ENCODE measurements around the gene BCL10. TPM values are rescaled to one million over a fixed set of nuclear protein-coding genes. Genes with fewer than 3 reads are reported as not detected.

BCL10 gene
- total RNA-seq, 1 donor, result 30.4 TPM

- Histone ChIP-seq H3K4me2 (ENCODE audit: insufficient read depth, low read length) (no peak overlapping the region), H3K4me1 (ENCODE audit: insufficient read depth, low read length) (peaks cover 30% of the 10 kb centered on the region), H2AFZ (ENCODE audit: low read length) (peak overlapping the region; percentile 30), H3K79me2 (ENCODE audit: insufficient read depth, low read length) (no peaks in the 10 kb centered on the region), H4K20me1 (ENCODE audit: insufficient read depth, low read length) (no peaks in the 10 kb centered on the region), H3K27me3 (ENCODE audit: insufficient read depth, low read length) (peaks cover 3% of the 10 kb centered on the region), H3K27ac (ENCODE audit: low read depth, low read length) (no peak overlapping the region), H3K36me3 (ENCODE audit: insufficient read depth, low read length) (no peaks in the 10 kb centered on the region), H3K4me3 (ENCODE audit: insufficient read depth, low read length) (no peak overlapping the region), H3K9me3 (ENCODE audit: low read depth, low read length) (no peaks in the 10 kb centered on the region)
- DNase-seq (ENCODE audit: insufficient read length, low spot score, missing footprints), result peak; percentile 17
- no peak for TF ChIP-seq CTCF (IDR thresholded peaks at IDR 0.05; ENCODE audit: extremely low read depth, low read depth, low read length)
These were observed 35.8 kb downstream of the BCL10 start for GRCh38 chr1:85240643-85241042.

- Histone ChIP-seq H3K4me1 (ENCODE audit: insufficient read depth, low read length) (peaks cover 26% of the 10 kb centered on the region), H2AFZ (ENCODE audit: low read length) (no peak overlapping the region), H3K4me2 (ENCODE audit: insufficient read depth, low read length) (no peak overlapping the region), H3K79me2 (ENCODE audit: insufficient read depth, low read length) (no peaks in the 10 kb centered on the region), H3K36me3 (ENCODE audit: insufficient read depth, low read length) (no peaks in the 10 kb centered on the region), H3K4me3 (ENCODE audit: insufficient read depth, low read length) (no peak overlapping the region), H3K9me3 (ENCODE audit: low read depth, low read length) (no peaks in the 10 kb centered on the region), H3K27ac (ENCODE audit: low read depth, low read length) (no peak overlapping the region), H3K27me3 (ENCODE audit: insufficient read depth, low read length) (peaks cover 3% of the 10 kb centered on the region), H4K20me1 (ENCODE audit: insufficient read depth, low read length) (no peaks in the 10 kb centered on the region)
- peak; percentile 78 for DNase-seq (ENCODE audit: insufficient read length, low spot score, missing footprints)
- TF ChIP-seq CTCF (IDR thresholded peaks at IDR 0.05; ENCODE audit: extremely low read depth, low read depth, low read length), result peak; percentile 17
These were observed 36.2 kb downstream of the BCL10 start for GRCh38 chr1:85240174-85240601.

GRCh38 chr1:85237613-85238012 is 38.8 kb downstream of the BCL10 start:
- no peak overlapping the region for H3K4me2 ChIP-seq (ENCODE audit: insufficient read depth, low read length)
- H2AFZ ChIP-seq (ENCODE audit: low read length), result no peak overlapping the region
- H3K9me3 ChIP-seq (ENCODE audit: low read depth, low read length), result no peaks in the 10 kb centered on the region
- peaks cover 7% of the 10 kb centered on the region for H3K4me1 ChIP-seq (ENCODE audit: insufficient read depth, low read length)
- no peaks in the 10 kb centered on the region for H3K79me2 ChIP-seq (ENCODE audit: insufficient read depth, low read length)
- no peaks in the 10 kb centered on the region for H4K20me1 ChIP-seq (ENCODE audit: insufficient read depth, low read length)
- H3K36me3 ChIP-seq (ENCODE audit: insufficient read depth, low read length), result no peaks in the 10 kb centered on the region
- no peak for DNase-seq (ENCODE audit: insufficient read length, low spot score, missing footprints)
- peaks cover 3% of the 10 kb centered on the region for H3K27me3 ChIP-seq (ENCODE audit: insufficient read depth, low read length)
- H3K4me3 ChIP-seq (ENCODE audit: insufficient read depth, low read length), result no peak overlapping the region
- TF ChIP-seq CTCF (IDR thresholded peaks at IDR 0.05; ENCODE audit: extremely low read depth, low read depth, low read length), result no peak
- no peak overlapping the region for H3K27ac ChIP-seq (ENCODE audit: low read depth, low read length)

- H3K79me2 ChIP-seq (ENCODE audit: insufficient read depth, low read length), result no peaks in the 10 kb centered on the region
- H3K27me3 ChIP-seq (ENCODE audit: insufficient read depth, low read length), result no peaks in the 10 kb centered on the region
- no peaks in the 10 kb centered on the region for H3K36me3 ChIP-seq (ENCODE audit: insufficient read depth, low read length)
- H3K4me2 ChIP-seq (ENCODE audit: insufficient read depth, low read length), result no peak overlapping the region
- H2AFZ ChIP-seq (ENCODE audit: low read length), result no peak overlapping the region
- no peak overlapping the region for H3K27ac ChIP-seq (ENCODE audit: low read depth, low read length)
- H3K9me3 ChIP-seq (ENCODE audit: low read depth, low read length), result no peaks in the 10 kb centered on the region
- DNase-seq (ENCODE audit: insufficient read length, low spot score, missing footprints), result no peak
- no peak overlapping the region for H3K4me3 ChIP-seq (ENCODE audit: insufficient read depth, low read length)
- H4K20me1 ChIP-seq (ENCODE audit: insufficient read depth, low read length), result no peaks in the 10 kb centered on the region
- TF ChIP-seq CTCF (IDR thresholded peaks at IDR 0.05; ENCODE audit: extremely low read depth, low read depth, low read length), result peak; percentile 48
- peaks cover 9% of the 10 kb centered on the region for H3K4me1 ChIP-seq (ENCODE audit: insufficient read depth, low read length)
These were observed 46.0 kb downstream of the BCL10 start for GRCh38 chr1:85230305-85230977.

Measured in osteoblast (primary cell).